Lower leg skin (tissue), 3 donors: ENCODE results near the gene CCDC183.

ENCODE experiments used
- CTCF ChIP-seq, 3 donors: fragments of 450-650 bp; IDR thresholded peaks; one replicate each; pipeline ENCODE4 v1.5.1; 2016; ENCODE audit warnings: antibody characterized with exemption in 3 of 3, mild to moderate bottlenecking in 3 of 3, moderate library complexity in 2 of 3
- POLR2A ChIP-seq, 2 donors: fragments of 450-650 bp; IDR thresholded peaks; one replicate each; pipeline ENCODE4 v1.6.1; 2016 to 2017; ENCODE audit warnings: antibody characterized with exemption in 2 of 2, mild to moderate bottlenecking in 1 of 2, moderate library complexity in 1 of 2

GRCh38 chr9:136782452-136782851 is 13.7 kb upstream of the CCDC183 start:
- TF ChIP-seq POLR2A (IDR thresholded peaks at IDR 0.05) (no peak), CTCF (IDR thresholded peaks at IDR 0.05) (no peak)
